ENCODE data around the gene RAE1. TPM values are rescaled to one million over a fixed set of nuclear protein-coding genes. Genes with fewer than 3 reads are reported as not detected.

RAE1 gene
- total and polyA plus RNA-seq, 2 of the 8 experiments (the other 6 are each of a cell fraction or from before 2014, with no cell fraction given): 35.9 to 44.9 TPM

DNA sequence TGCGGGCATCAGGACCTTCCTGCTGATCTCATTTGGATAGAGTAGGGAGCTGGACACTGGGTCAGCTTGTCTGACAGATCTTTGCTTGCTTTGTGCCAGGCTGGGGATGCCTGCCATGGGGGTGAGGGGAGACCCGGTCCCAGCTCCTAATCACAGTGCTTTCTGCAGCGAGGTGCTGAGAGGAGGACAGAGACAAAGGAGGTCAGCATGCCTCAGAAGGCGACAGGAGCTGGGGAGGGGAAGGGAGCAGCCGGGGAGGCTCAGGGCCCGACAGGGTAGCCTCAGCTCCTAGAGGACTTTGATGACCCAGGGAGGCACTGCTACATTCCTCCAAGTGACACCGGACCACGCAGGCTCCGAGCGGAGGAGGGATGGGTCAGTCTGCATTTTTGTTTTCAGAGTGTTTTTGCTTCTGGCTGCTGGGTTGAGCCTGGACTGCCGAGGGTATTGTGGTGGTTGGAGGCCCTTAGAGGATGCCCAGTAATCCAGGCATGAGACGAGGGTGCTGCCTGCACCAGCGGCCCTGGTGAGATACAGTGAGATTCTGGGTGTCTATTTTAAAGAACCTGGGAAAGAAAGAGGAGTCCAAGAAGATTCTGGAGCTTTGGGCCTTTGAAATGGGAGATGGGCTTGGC is 48.0 kb downstream of the RAE1 start:
- Histone ChIP-seq H2BK120ac (replicated peaks; ENCODE audit: low read depth, low read length) (no peak overlapping the region), H3K4me1 (replicated peaks in 1 of 4; ENCODE audit: control insufficient read depth in 3 of 4, insufficient read depth in 4 of 4, low read length in 3 of 4) (peaks cover 0 to 12% (median 5%) of the 10 kb centered on the region in 4 experiments; a peak in 6 of 7 replicates), H3K14ac (ENCODE audit: insufficient read length) (no peak overlapping the region), H3K27me3 (replicated peaks in 1 of 4; ENCODE audit: control insufficient read depth in 3 of 4, extremely low read depth in 1 of 4, insufficient read depth in 3 of 4, low read length in 3 of 4) (no peaks in the 10 kb centered on the region), H4K20me1 (replicated peaks in 1 of 2; ENCODE audit: control insufficient read depth in 1 of 2, insufficient read depth in 2 of 2, low read length in 2 of 2) (peaks cover 21 to 41% of the 10 kb centered on the region in 2 experiments), H2AFZ (ENCODE audit: low read length) (no peak overlapping the region), H3K79me2 (ENCODE audit: control insufficient read depth in 1 of 2, insufficient read depth in 2 of 2, low read length in 2 of 2) (peaks cover 5 to 76% of the 10 kb centered on the region in 2 experiments; a peak in 3 of 4 replicates), H3K36me3 (ENCODE audit: control insufficient read depth in 2 of 4, insufficient read depth in 4 of 4, low read length in 3 of 4) (peaks cover 9 to 49% (median 28%) of the 10 kb centered on the region in 4 experiments; a peak in 7 of 8 replicates), H3K9me3 (ENCODE audit: insufficient read depth in 2 of 2, low read depth in 1 of 2, low read length in 1 of 2) (no peaks in the 10 kb centered on the region), H3K18ac (ENCODE audit: extremely low read depth, low read length) (no peak overlapping the region), H3K9ac (replicated peaks in 1 of 4; ENCODE audit: extremely low read depth in 1 of 4, low read depth in 3 of 4, low read length in 3 of 4) (no peak overlapping the region), H3K4ac (replicated peaks; ENCODE audit: insufficient read length, low read depth, low read length) (no peak overlapping the region), H2AK5ac (ENCODE audit: low read depth, low read length) (no peak overlapping the region), H3K27ac (ENCODE audit: low read depth, low read length) (no peak overlapping the region), H3K56ac (replicated peaks; ENCODE audit: insufficient read length, low read depth, low read length) (no peak overlapping the region), H3K4me2 (ENCODE audit: insufficient read depth in 1 of 2, low read depth in 2 of 2, low read length in 2 of 2) (no peak overlapping the region), H4K8ac (ENCODE audit: extremely low read depth, insufficient read depth, low read length) (no peak overlapping the region), H4K91ac (replicated peaks; ENCODE audit: insufficient read length, low read length) (no peak overlapping the region), H2BK20ac (ENCODE audit: low read length) (no peak overlapping the region; the same call in 1 of the 2 replicates), H3K79me1 (ENCODE audit: low read depth, low read length) (peaks cover 32% of the 10 kb centered on the region), H3K23ac (ENCODE audit: insufficient read length) (no peak overlapping the region), H2BK12ac (ENCODE audit: low read depth, low read length) (no peak overlapping the region), H3K23me2 (ENCODE audit: low read depth, low read length) (no peaks in the 10 kb centered on the region), H4K5ac (ENCODE audit: insufficient read length, low read depth, low read length) (no peak overlapping the region), H3K4me3 (ENCODE audit: extremely low read depth in 1 of 4, insufficient read depth in 2 of 4, low read depth in 3 of 4, low read length in 4 of 4) (no peak overlapping the region), H2BK15ac (ENCODE audit: low read length) (no peak overlapping the region), H2BK5ac (ENCODE audit: low read depth, low read length) (no peak overlapping the region; the same call in 1 of the 2 replicates)
- 91% methylated on average over 12 of the region's 13 CpGs; no CpG with 5 or more reads in 1 of the 2 experiments for WGBS, 2 experiments (ENCODE audit: extremely low coverage in 1 of 2, insufficient coverage in 1 of 2, insufficient read length in 1 of 2, insufficient replicate concordance in 2 of 2, low coverage in 1 of 2, low lambda C conversion rate in 2 of 2, missing lambda C conversion rate in 1 of 2)
- DNase-seq (ENCODE audit: low read depth in 1 of 2, low spot score in 2 of 2) (no peak), FAIRE-seq (no peak)
- CTCF ChIA-PET (ENCODE audit: partially characterized antibody): interaction anchor here (0.7 to 1.8 kb wide), 9 partner anchors 10 to 304 kb away, joined by 3 to 5 read pairs (median 4); no protein-coding TSS in a partner anchor
- POLR2A ChIA-PET (ENCODE audit: partially characterized antibody): interaction anchor here (1.0 to 1.8 kb wide), 3 partner anchors 10 to 20 kb away, joined by 3 to 11 read pairs (median 8); no protein-coding TSS in a partner anchor
- no peak for TF ChIP-seq EGR1 (IDR thresholded peaks at IDR 0.05; ENCODE audit: borderline replicate concordance, low read depth, low read length)
- no peak for TF ChIP-seq HDAC6 (IDR thresholded peaks at IDR 0.05; ENCODE audit: low read depth, low read length)
- TF ChIP-seq, protein P1, sequence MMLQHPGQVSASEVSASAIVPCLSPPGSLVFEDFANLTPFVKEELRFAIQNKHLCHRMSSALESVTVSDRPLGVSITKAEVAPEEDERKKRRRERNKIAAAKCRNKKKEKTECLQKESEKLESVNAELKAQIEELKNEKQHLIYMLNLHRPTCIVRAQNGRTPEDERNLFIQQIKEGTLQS (IDR thresholded peaks at IDR 0.05; ENCODE audit: insufficient read depth, low read depth, low read length): no peak

All from H1 (cell line).